DOHH2 (cell line): ENCODE data around the gene SYNRG.

Experiments used
- CTCF ChIP-seq: fragments of 200-600 bp; sonication (generic); IDR thresholded peaks from one replicate; pipeline ENCODE4 v1.5.1; 2014; ENCODE audit warnings: antibody characterized with exemption, mild to moderate bottlenecking, low read depth, low read length; ENCODE audit not compliant: poor library complexity, severe bottlenecking
- EZH2phosphoT487 ChIP-seq: fragments of 200-600 bp; sonication (generic); IDR thresholded peaks from 2 replicates; pipeline ENCODE4 v1.6.1; 2017; ENCODE audit warnings: borderline replicate concordance, mild to moderate bottlenecking, antibody characterized with exemption, low read length, moderate library complexity, mixed read lengths

DNA sequence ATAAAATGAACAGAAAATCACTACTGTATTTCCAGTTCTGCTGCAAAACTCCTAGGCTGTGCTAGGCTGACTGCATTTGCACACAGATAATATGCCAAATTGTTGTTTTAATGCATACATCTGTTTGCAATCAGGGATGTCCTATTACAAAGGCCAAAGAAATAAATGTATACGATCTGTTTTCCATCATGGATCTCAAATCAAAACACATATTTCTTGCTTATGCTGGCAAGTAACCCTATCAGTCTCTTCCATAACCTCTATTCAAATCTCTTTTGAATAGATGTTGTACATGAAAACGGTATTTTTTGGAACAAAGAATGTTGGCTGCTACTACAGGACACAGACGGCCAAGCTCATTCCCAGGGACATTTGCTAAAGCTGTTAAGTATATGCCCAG is 62.9 kb downstream of the SYNRG start:
- no peak for TF ChIP-seq CTCF
- no peak for TF ChIP-seq EZH2phosphoT487
